GM20000 (cell line): ENCODE data around the gene SETD4.
"Not testable (repeated sequence)": the region's sequence is repeated elsewhere in the genome, so short reads cannot be mapped to it uniquely, and the experiment has no call there.

ENCODE experiments used
- DNase-seq: peaks from one replicate; pipeline ENCODE4 v3.0.0; 2012; ENCODE audit warnings: low spot score
- CTCF ChIP-seq: IDR thresholded peaks from 2 replicates; pipeline ENCODE4 v1.5.1; 2012; ENCODE audit warnings: mild to moderate bottlenecking, control low read depth; ENCODE audit errors: extremely low read depth, missing control alignments

The SETD4 gene

GRCh38 chr21:36075953-36076352 lies 15.6 kb upstream of the SETD4 start:
- no peak for DNase-seq
- TF ChIP-seq CTCF = no peak

GRCh38 chr21:36075171-36075570 lies 14.8 kb upstream of the SETD4 start:
- no peak for TF ChIP-seq CTCF
- DNase-seq = no peak

DNA sequence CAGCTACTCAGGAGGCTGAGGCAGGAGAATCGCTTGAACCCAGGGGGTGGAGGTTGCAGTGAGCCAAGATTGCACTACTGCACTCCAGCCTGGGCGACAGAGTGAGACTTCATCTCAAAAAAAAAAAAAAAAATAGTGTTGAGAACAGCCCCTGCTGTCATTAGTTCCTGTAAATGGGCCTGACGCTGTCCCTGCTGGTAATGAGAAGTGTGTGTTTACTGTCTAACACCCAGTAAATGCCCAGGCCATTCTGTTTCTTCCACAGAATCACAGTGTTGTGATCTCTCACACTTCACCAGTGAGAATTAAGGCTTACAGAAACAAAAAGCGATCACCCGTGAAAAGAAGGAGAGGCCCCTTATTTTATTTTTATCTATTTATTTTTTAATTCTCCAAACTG lies 13.6 kb upstream of the SETD4 start:
- not testable (repeated sequence) for DNase-seq

- TF ChIP-seq CTCF = no peak
- DNase-seq = no peak
Measured at GRCh38 chr21:36073181-36073580, 12.9 kb upstream of the SETD4 start.

- TF ChIP-seq CTCF = no peak
- DNase-seq = no peak
Measured at GRCh38 chr21:36072453-36073162, 12.3 kb upstream of the SETD4 start.

GRCh38 chr21:36070999-36071398 lies 10.7 kb upstream of the SETD4 start:
- no peak for DNase-seq
- TF ChIP-seq CTCF = no peak

DNA sequence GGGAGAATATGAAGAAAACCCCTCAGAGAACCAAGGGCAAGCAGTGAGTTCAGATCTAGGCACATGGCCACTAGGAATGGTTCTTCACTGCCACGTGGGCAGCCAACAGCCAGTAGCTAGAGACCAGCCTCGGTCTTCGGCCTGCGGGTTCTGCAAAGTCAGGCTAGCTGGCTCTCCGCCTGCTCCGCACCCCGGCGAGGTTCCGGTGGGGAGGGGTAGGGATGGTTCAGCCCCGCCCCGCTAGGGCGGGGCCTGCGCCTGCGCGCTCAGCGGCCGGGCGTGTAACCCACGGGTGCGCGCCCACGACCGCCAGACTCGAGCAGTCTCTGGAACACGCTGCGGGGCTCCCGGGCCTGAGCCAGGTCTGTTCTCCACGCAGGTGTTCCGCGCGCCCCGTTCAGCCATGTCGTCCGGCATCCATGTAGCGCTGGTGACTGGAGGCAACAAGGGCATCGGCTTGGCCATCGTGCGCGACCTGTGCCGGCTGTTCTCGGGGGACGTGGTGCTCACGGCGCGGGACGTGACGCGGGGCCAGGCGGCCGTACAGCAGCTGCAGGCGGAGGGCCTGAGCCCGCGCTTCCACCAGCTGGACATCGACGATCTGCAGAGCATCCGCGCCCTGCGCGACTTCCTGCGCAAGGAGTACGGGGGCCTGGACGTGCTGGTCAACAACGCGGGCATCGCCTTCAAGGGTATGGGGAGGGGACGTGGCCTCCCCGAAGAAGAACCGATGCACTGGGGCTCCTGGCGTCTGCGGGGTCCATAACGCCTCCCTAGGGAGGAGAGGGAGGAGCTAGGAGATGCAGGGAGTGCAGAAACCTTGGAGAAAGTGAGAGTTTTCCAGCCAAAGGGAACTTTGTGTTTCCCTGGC lies 9.6 kb upstream of the SETD4 start, which contains the start of gene CBR1:
CBR1 (plus strand) TSS at position 312 of the 871 bp plus-strand sequence; CDS start at position 404, 92 bp downstream.
- no peak for TF ChIP-seq CTCF
- peak; percentile 90 for DNase-seq
